Ectodermal cell (in vitro differentiated cells): ENCODE results near the gene ZDHHC4.

Experiments used
- H3K27ac ChIP-seq: 2 replicates; pipeline ENCODE4 v1.7.0; 2013; ENCODE audit warnings: mild to moderate bottlenecking, low read depth, low read length; ENCODE audit not compliant: insufficient read depth, poor library complexity, severe bottlenecking
- H3K27me3 ChIP-seq: 2 replicates; pipeline ENCODE4 v1.7.0; 2013; ENCODE audit warnings: mild to moderate bottlenecking, low read length; ENCODE audit not compliant: insufficient read depth, control insufficient read depth, poor library complexity, severe bottlenecking
- H3K36me3 ChIP-seq: one replicate; pipeline ENCODE4 v1.7.0; 2013; ENCODE audit warnings: low read length; ENCODE audit not compliant: control insufficient read depth, insufficient read depth
- H3K4me1 ChIP-seq: one replicate; pipeline ENCODE4 v1.7.0; 2013; ENCODE audit warnings: low read length; ENCODE audit not compliant: control insufficient read depth, insufficient read depth
- H3K4me3 ChIP-seq: 2 replicates; pipeline ENCODE4 v1.7.0; 2013; ENCODE audit warnings: low read depth, low read length, control low read depth; ENCODE audit not compliant: insufficient read depth
- H3K9me3 ChIP-seq: 2 replicates; pipeline ENCODE4 v1.7.0; 2013; ENCODE audit warnings: mild to moderate bottlenecking, low read length, moderate library complexity; ENCODE audit not compliant: control insufficient read depth
- WGBS, 2 experiments: methylation state at CpG; one replicate each; pipeline ENCODE4 v1.1.7; 2013; ENCODE audit warnings: missing lambda C conversion rate in 2 of 2; 5-methylcytosine and 5-hydroxymethylcytosine counted together

The ZDHHC4 gene

GRCh38 chr7:6619961-6620360, 42.7 kb downstream of the ZDHHC4 start:
- WGBS, 2 experiments, result 96 to 97% methylated on average over 2 to 3 of the region's 3 CpGs
- no peaks in the 10 kb centered on the region for H3K9me3 ChIP-seq
- H3K36me3 ChIP-seq, result peaks cover 12% of the 10 kb centered on the region
- H3K4me1 ChIP-seq, result peaks cover 5% of the 10 kb centered on the region
- no peak overlapping the region for H3K27ac ChIP-seq
- H3K4me3 ChIP-seq, result no peak overlapping the region
- no peaks in the 10 kb centered on the region for H3K27me3 ChIP-seq

DNA sequence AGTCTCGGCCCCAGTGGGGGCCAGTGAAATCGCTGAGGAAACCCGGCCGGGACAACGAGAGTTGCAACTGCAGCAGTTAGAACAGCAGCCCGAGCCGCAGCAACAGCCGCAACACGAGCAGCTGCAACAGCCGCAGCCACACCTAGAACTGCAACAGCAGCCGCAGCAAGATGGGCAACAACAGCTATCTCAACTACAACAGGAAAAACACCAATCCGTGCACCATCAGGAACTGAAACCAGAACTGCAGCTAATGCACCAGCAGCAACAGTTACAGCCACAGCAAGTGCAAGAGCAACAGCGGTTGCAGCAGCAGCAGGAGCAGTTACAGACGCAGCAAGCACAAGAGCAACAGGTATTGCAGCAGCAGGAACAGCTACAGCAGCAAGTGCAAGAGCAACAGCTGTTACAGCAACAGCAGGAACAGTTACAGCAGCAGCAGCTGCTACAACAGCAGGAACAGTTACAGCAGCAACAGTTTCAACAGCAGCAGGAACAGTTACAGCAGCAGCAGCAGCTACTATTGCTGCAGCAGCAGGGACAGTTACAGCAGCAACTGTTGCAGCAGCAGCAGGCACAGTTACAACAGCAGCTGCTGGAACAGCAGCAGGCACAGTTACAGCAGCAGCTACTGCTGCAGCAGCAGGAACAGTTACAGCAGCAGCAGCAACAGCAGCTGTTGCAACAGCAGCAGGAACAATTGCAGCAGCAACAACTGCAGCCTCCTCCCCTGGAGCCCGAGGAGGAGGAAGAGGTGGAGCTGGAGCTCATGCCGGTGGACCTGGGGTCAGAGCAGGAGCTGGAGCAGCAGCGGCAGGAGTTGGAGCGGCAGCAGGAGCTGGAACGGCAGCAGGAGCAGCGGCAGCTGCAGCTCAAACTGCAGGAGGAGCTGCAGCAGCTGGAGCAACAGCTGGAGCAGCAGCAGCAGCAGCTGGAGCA, 44.2 kb downstream of the ZDHHC4 start:
- WGBS, 2 experiments, result 95 to 96% methylated on average over 20 of the region's 20 CpGs
- H3K27ac ChIP-seq, result no peak overlapping the region
- H3K4me1 ChIP-seq, result no peaks in the 10 kb centered on the region
- H3K9me3 ChIP-seq, result no peaks in the 10 kb centered on the region
- peaks cover 12% of the 10 kb centered on the region for H3K36me3 ChIP-seq
- no peak overlapping the region for H3K4me3 ChIP-seq
- no peaks in the 10 kb centered on the region for H3K27me3 ChIP-seq

DNA sequence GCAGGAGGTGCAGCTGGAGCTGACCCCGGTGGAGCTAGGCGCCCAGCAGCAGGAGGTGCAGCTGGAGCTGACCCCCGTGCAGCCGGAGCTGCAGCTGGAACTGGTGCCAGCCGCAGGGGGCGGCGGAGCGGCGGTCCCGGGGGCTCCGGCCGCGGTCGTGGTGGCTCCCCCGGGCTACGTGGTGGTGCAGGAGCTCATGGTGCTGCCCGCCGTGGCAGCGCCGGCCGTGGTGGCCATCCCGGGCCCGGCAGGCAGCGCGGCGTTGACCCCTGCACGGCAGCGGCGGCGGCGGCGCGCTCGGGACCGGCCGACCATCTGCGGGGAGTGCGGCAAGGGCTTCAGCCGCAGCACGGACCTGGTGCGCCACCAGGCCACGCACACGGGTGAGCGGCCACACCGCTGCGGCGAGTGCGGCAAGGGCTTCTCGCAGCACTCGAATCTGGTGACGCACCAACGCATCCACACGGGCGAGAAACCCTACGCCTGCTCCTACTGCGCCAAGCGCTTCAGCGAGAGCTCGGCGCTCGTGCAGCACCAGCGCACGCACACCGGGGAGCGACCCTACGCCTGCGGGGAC, 45.0 kb downstream of the ZDHHC4 start:
- H3K4me3 ChIP-seq, result no peak overlapping the region
- peaks cover 12% of the 10 kb centered on the region for H3K36me3 ChIP-seq
- no peak overlapping the region for H3K27ac ChIP-seq
- H3K9me3 ChIP-seq, result no peaks in the 10 kb centered on the region
- H3K4me1 ChIP-seq, result no peaks in the 10 kb centered on the region
- 96% methylated on average over 67 of the region's 67 CpGs for WGBS, 2 experiments
- no peaks in the 10 kb centered on the region for H3K27me3 ChIP-seq

DNA sequence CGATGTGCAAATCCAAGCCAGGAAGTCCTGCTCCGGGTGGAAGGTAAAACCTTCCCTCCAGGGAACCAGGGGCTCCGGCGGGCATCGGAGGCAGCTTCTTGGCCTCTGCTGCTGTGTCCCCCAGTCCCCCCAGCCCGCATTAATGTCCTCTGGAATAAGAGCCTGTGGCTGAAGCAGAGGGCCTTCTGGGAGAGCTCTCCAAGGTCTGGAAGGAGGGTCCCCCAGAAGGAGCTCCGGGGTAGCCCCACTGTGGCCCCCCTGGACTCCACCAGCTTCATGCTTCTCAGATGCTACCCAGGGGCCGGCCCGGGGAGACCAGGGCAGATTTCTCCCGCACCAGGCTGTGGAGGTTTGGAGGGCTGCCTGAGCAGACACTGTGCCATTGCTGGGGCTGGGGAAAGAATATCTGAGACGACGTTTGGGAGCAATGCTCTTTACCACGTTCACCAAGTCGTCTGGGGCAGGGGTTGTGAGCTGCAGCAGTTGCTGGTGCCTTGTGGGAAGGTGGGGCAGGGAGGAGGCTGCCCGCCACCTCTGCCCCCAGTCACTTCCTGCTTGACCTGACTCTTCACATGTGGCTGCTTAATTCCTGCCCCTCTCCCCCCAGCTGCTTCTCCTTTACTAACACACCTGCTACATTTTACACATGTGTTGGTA, 46.5 kb downstream of the ZDHHC4 start:
- H3K9me3 ChIP-seq, result no peaks in the 10 kb centered on the region
- H3K27me3 ChIP-seq, result no peaks in the 10 kb centered on the region
- no peak overlapping the region for H3K4me3 ChIP-seq
- peaks cover 12% of the 10 kb centered on the region for H3K36me3 ChIP-seq
- 89% methylated on average over 15 of the region's 15 CpGs for WGBS, 2 experiments
- H3K27ac ChIP-seq, result no peak overlapping the region
- no peaks in the 10 kb centered on the region for H3K4me1 ChIP-seq

GRCh38 chr7:6624246-6624611, 47.0 kb downstream of the ZDHHC4 start:
- no peaks in the 10 kb centered on the region for H3K9me3 ChIP-seq
- H3K27ac ChIP-seq, result no peak overlapping the region
- H3K36me3 ChIP-seq, result peaks cover 12% of the 10 kb centered on the region
- no peak overlapping the region for H3K4me3 ChIP-seq
- whole genome bisulfite sequencing, 2 experiments, result 92 to 93% methylated on average over 3 of the region's 3 CpGs
- H3K27me3 ChIP-seq, result no peaks in the 10 kb centered on the region
- H3K4me1 ChIP-seq, result no peaks in the 10 kb centered on the region

GRCh38 chr7:6628045-6628444, 50.8 kb downstream of the ZDHHC4 start:
- WGBS, 2 experiments, result 89 to 90% methylated on average over 6 of the region's 6 CpGs
- H3K27me3 ChIP-seq, result no peaks in the 10 kb centered on the region
- H3K9me3 ChIP-seq, result no peaks in the 10 kb centered on the region
- H3K36me3 ChIP-seq, result no peaks in the 10 kb centered on the region
- no peak overlapping the region for H3K27ac ChIP-seq
- H3K4me1 ChIP-seq, result no peaks in the 10 kb centered on the region
- H3K4me3 ChIP-seq, result no peak overlapping the region

GRCh38 chr7:6630007-6630849, 53.0 kb downstream of the ZDHHC4 start:
- no peak overlapping the region for H3K4me3 ChIP-seq
- no peak overlapping the region for H3K27ac ChIP-seq
- H3K4me1 ChIP-seq, result no peaks in the 10 kb centered on the region
- WGBS, 2 experiments, result 87% methylated on average over 11 of the region's 11 CpGs
- H3K27me3 ChIP-seq, result no peaks in the 10 kb centered on the region
- no peaks in the 10 kb centered on the region for H3K36me3 ChIP-seq
- H3K9me3 ChIP-seq, result no peaks in the 10 kb centered on the region

DNA sequence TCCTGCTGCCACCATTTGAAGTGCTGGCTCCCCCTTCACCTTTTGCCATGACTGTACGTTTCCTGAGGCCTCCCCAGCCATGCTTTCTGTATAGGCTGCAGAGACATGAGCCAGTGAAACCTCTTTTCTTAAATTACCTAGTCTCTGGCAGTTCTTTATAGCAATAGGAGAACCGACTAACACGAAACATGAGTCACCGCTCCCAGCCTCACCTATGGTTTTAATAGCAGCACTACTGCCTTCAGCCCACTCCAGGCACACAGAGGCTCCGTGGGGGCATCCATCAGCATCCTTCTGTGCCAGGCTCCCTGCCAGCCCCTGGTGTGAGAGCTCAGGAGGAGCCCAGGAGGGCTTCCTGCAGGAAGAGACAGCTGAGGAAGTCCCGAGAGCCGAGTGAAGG, 54.4 kb downstream of the ZDHHC4 start:
- Histone ChIP-seq H3K36me3 (no peaks in the 10 kb centered on the region), H3K9me3 (no peaks in the 10 kb centered on the region), H3K27ac (no peak overlapping the region), H3K4me1 (no peaks in the 10 kb centered on the region), H3K27me3 (no peaks in the 10 kb centered on the region), H3K4me3 (no peak overlapping the region)
- 80 to 83% methylated on average over 7 of the region's 7 CpGs for WGBS, 2 experiments

- H3K4me1 ChIP-seq, result peaks cover 5% of the 10 kb centered on the region
- H3K4me3 ChIP-seq, result no peak overlapping the region
- no peak overlapping the region for H3K27ac ChIP-seq
- no peaks in the 10 kb centered on the region for H3K36me3 ChIP-seq
- no peaks in the 10 kb centered on the region for H3K9me3 ChIP-seq
- WGBS, 2 experiments, result 90 to 91% methylated on average over 8 of the region's 8 CpGs
- no peaks in the 10 kb centered on the region for H3K27me3 ChIP-seq
Measured at GRCh38 chr7:6634021-6634420, 56.8 kb downstream of the ZDHHC4 start.
